HAP-1 (cell line): ENCODE measurements around the gene TVP23C.

Source experiments
- DNase-seq, 2 experiments: peaks; one replicate each; pipeline ENCODE4 v3.0.0-alpha.2; 2016 to 2020; ENCODE audit warnings: low spot score in 2 of 2
- H3K27me3 ChIP-seq: fragments of 250-450 bp; sonication (Bioruptor Pico); 2 replicates; pipeline ENCODE4 v1.5.1; 2020; ENCODE audit warnings: low read depth, mild to moderate bottlenecking, moderate library complexity
- H3K36me3 ChIP-seq: fragments of 250-450 bp; sonication (Bioruptor Pico); replicated peaks from 2 replicates; pipeline ENCODE4 v1.5.1; 2020; ENCODE audit warnings: mild to moderate bottlenecking
- H3K4me1 ChIP-seq: fragments of 250-450 bp; sonication (Bioruptor Pico); 2 replicates; pipeline ENCODE4 v1.5.1; 2020; ENCODE audit warnings: mild to moderate bottlenecking
- H3K4me3 ChIP-seq: fragments of 250-450 bp; sonication (Bioruptor Pico); 2 replicates; pipeline ENCODE4 v1.5.1; 2020; ENCODE audit warnings: mild to moderate bottlenecking, moderate library complexity
- H3K9me3 ChIP-seq: fragments of 250-450 bp; sonication (Bioruptor Pico); 2 replicates; pipeline ENCODE4 v1.5.1; 2020; ENCODE audit warnings: mild to moderate bottlenecking, moderate library complexity
- in situ Hi-C: fragments of 300-500 bp; cut with MboI; formaldehyde crosslinking; loops from 3 replicates; pipeline ENCODE4 v1.14.3; 2020; ENCODE audit warnings: low sequenced_read_pairs, inconsistent platforms, mixed read lengths

Gene TVP23C

DNA sequence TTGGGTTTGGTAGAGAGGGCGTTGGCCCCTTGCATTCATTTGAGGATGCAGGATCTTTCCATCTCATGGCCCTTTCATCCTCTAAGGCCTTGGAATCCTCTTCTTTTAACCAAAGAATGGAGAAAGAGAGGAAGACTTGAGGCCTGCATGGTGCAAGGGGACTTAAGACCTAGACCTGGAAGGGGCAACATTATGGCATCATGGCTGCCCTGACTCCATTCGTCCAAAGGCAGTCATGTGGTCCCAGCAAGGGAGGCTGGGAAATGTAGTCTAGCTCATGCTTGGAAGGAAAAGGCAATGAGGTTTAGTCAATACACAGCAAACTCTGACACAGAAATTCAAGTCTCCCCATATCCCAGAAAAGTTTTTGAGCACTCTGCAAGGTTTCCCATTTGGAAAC, 65.2 kb downstream of the TVP23C start:
- peak in 1 of 2 experiments; percentile 27 for DNase-seq
- Histone ChIP-seq H3K4me3 (no peak overlapping the region), H3K9me3 (no peaks in the 10 kb centered on the region), H3K27me3 (no peaks in the 10 kb centered on the region), H3K36me3 (0 out of 2 replicates have a peak, but pooled peaks cover 4% of the 10 kb centered on the region), H3K4me1 (peaks cover 3% of the 10 kb centered on the region)
- in situ Hi-C loops, result no loop called here

DNA sequence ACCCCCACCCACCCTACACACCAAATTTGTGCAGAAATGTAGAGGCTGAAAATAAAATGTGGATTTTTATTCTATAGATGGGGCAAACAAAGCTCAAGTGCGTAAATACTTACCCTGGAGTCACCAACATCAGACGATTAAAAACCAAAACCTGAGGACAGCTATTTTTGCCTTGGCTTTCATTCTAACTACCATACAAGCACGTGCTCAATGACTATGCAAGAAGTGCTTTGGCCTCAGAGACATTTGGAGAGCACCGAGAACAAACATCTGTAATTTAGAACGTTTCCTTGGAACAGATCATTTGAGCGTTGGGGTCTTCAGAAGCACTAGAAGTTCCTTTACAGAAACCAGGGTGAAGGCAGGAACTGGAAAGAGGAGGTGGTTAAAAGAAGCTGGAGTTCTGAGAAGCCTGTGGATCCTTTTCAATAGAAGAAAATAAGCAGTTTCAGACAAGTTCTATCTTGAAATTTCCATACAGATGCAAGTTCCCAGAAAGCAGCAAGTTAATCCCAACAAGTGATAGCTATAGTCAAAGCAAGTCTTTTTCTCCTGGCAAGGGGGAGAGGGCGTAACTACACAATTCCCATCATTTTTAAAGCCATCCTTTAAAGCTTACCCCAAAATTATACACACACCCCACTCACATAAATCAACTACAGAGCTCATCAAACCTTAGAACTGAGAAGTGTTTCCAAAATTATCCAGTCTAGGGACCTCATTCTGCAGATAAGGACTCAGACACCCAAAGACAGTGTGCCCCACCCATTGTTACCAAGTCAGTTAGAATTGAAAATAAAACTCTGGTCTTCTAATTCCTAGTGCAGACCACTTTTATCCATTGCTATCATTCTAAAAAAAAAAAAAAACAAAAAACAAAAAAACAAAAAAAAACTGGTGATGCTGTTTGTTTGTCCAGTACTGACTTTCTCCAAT, 66.3 kb downstream of the TVP23C start:
- in situ Hi-C loops, result no loop called here
- no peak for DNase-seq
- Histone ChIP-seq H3K36me3 (0 out of 2 replicates have a peak, but pooled peaks cover 4% of the 10 kb centered on the region), H3K4me1 (no peaks in the 10 kb centered on the region), H3K27me3 (no peaks in the 10 kb centered on the region), H3K4me3 (no peak overlapping the region), H3K9me3 (no peaks in the 10 kb centered on the region)

DNA sequence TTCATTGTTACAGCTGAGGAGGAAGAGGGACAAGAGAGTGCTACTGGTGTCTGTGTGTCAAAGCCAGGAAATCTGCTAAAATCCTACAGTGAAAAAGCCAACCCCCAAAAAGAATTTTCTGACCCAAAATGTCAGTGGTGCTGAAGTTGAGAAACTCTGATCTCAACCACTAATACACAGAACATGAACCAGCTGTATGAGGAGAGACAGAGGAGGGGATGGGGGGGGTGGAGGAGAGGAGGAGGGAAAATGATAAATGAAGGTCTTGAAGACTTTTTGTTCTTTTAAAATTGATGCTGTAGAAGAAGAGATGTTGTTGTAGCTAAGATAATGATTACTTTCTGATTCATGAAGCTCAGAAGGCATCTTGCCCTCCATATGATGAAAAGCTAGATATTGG, 68.5 kb downstream of the TVP23C start:
- Histone ChIP-seq H3K36me3 (no peaks in the 10 kb centered on the region), H3K27me3 (no peaks in the 10 kb centered on the region), H3K4me3 (no peak overlapping the region), H3K4me1 (no peaks in the 10 kb centered on the region), H3K9me3 (no peaks in the 10 kb centered on the region)
- no peak for DNase-seq
- in situ Hi-C loops, result no loop called here

DNA sequence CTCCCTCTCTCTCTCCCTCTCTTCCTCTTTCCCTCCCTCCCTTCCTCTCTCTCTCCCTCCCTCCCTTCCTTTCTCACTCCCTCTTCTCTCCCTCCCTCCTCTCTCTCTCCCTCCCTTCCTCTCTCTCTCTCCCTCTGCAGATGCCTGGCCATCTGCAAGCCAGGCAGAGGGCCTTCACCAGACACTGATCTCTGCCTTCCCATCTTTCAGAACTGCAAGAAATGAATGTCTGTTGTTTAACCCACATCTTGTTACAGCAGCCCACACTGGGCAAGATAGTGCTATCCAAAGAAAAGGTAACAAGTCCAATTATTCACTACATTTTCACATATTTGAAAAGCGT, 69.6 kb downstream of the TVP23C start:
- no peaks in the 10 kb centered on the region for H3K36me3 ChIP-seq
- no peak for DNase-seq
- H3K27me3 ChIP-seq, result no peaks in the 10 kb centered on the region
- no peak overlapping the region for H3K4me3 ChIP-seq
- in situ Hi-C loops, result no loop called here
- H3K4me1 ChIP-seq, result no peaks in the 10 kb centered on the region
- no peaks in the 10 kb centered on the region for H3K9me3 ChIP-seq

DNA sequence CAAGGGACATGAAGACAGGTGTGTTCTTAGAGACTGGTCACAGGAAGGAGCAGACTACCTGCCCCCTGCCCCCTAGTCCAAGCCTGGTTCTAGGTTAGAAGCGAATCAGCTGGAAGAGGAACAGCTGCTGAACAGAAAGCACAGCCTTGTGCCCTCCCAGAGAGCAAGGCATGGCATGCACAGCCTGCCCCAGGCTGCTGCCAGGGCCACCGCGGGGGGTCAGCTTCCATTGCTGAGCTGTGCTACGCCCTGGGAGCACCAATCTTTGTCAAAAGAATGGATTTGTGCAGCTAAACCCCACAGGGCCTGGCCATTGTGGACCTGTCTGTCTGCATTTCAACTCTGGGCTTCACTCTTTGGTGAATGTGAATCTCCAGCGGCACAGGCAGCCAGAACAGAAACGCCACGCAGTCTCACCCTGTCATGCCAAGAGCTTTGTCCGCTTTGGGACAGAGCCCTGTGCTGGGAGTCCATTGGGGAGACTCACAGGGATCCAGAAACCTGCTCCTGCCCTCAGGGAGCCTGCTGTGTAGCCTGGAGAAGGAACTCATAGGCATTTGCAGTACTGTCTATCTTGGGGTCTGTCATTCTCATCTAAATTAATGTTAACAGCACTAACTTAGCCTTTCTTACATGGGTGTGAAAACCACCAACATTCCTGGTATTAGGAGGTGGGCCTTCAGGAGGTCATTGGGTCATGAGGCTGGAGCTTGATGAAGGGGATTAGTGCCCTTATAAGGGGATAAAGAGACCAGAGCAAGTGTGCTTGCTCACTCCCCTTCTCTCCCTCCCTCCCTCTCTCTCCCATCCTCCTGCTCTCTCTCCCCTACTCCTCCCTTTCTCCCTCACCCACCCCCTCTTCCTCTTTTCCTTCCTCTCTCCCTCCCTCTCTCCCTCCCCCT, 70.2 kb downstream of the TVP23C start:
- Histone ChIP-seq H3K4me3 (no peak overlapping the region), H3K36me3 (no peaks in the 10 kb centered on the region), H3K27me3 (no peaks in the 10 kb centered on the region), H3K4me1 (no peaks in the 10 kb centered on the region), H3K9me3 (no peaks in the 10 kb centered on the region)
- DNase-seq, result no peak
- in situ Hi-C loops, result no loop called here

DNA sequence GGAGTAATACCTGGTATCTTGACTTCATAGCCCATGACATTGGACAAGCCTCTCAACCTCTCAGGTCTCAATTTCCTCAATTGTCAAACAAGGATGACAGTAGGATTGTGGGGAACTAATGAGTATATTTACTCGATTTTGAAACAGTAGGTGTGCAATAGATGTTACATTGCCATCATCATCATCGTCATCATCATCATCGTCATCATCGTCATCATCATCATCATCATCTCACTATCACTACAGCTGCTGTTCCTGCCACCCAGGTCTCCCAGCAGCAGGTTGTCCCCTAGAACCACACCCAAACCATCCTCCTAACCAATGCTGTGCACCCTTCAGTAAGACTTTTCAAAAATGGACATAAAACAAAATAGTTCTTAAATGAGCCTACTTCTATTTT, 71.1 kb downstream of the TVP23C start:
- no peak overlapping the region for H3K4me3 ChIP-seq
- in situ Hi-C loops, result no loop called here
- H3K4me1 ChIP-seq, result no peaks in the 10 kb centered on the region
- H3K27me3 ChIP-seq, result no peaks in the 10 kb centered on the region
- H3K9me3 ChIP-seq, result no peaks in the 10 kb centered on the region
- no peak for DNase-seq
- H3K36me3 ChIP-seq, result 0 out of 2 replicates have a peak, but pooled peaks cover 3% of the 10 kb centered on the region

DNA sequence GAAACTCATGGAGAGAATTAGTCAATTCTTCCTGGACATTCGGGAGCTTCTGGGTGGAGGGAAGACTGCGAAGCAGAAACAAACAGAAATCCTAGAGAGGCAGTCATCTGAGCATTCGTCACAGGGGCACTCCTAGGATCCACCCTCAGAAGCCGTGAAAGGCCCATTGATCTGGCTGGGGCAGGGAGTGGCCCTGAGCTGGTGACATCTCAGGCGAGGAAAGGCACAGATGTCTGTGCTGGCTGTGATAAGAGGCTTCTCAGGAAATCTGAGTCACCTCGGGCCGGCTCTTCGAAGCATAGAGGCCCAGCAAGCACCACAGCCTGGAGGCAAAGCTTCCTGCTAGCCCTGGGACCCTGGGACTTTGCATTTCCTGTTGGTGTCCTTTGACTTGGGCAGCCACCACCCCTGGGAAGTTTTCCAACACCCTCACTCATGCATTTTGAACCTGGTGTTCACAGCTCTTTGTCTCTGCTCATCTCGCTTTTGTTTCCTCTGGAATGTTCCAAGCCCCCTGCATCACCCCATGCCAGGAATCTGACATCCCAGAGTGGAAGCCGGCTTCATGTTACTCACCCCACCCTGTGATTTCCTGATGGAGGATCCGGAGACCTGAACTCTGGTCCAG, 72.5 kb downstream of the TVP23C start:
- H3K9me3 ChIP-seq, result no peaks in the 10 kb centered on the region
- no peaks in the 10 kb centered on the region for H3K4me1 ChIP-seq
- no peaks in the 10 kb centered on the region for H3K27me3 ChIP-seq
- H3K36me3 ChIP-seq, result 0 out of 2 replicates have a peak, but pooled peaks cover 3% of the 10 kb centered on the region
- DNase-seq, result no peak
- H3K4me3 ChIP-seq, result no peak overlapping the region
- in situ Hi-C loops, result no loop called here

DNA sequence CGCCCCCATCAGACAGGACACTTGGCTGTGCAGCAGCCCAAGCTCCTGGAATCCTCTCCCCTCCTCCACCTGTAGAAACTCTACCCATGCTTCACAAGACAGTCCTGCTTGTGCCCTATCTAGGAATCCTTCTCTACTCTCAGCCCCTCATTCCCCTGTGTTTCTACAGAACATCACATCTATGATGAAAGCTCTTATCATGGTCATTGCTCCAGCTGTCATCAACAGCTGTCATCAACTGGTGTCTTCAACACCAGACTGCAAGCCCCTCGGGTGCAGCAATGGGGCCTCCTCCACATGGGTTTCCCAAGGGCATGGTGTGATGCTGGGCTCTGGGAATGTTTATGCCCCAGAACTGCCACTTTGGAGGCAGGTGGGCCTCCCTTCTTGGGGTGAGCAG, 74.7 kb downstream of the TVP23C start:
- H3K9me3 ChIP-seq, result no peaks in the 10 kb centered on the region
- in situ Hi-C loops, result no loop called here
- H3K4me3 ChIP-seq, result no peak overlapping the region
- no peaks in the 10 kb centered on the region for H3K4me1 ChIP-seq
- no peaks in the 10 kb centered on the region for H3K27me3 ChIP-seq
- DNase-seq, result no peak
- H3K36me3 ChIP-seq, result 0 out of 2 replicates have a peak, but pooled peaks cover 3% of the 10 kb centered on the region

DNA sequence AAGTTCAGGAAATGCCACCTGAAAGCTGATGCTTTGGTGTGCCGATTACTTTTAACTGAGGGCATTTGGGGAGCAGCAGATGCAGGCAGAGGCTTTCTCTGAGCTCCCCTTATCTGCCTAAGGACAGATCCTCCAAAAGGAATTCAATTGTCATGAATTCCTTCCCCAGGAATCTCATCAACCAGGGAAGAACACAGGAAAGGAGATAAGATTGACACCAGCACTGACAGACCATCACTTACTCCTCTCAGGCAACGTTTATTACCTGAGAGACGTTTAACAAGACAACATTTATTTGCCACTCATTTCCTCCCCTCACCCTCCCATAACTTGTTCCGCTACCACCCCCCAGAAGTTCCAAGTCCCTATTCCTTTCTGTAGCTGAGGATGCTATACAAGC, 78.2 kb downstream of the TVP23C start:
- no peaks in the 10 kb centered on the region for H3K4me1 ChIP-seq
- no peaks in the 10 kb centered on the region for H3K27me3 ChIP-seq
- H3K9me3 ChIP-seq, result no peaks in the 10 kb centered on the region
- H3K36me3 ChIP-seq, result 0 out of 2 replicates have a peak, but pooled peaks cover 3% of the 10 kb centered on the region
- H3K4me3 ChIP-seq, result no peak overlapping the region
- in situ Hi-C loops, result no loop called here
- no peak for DNase-seq

DNA sequence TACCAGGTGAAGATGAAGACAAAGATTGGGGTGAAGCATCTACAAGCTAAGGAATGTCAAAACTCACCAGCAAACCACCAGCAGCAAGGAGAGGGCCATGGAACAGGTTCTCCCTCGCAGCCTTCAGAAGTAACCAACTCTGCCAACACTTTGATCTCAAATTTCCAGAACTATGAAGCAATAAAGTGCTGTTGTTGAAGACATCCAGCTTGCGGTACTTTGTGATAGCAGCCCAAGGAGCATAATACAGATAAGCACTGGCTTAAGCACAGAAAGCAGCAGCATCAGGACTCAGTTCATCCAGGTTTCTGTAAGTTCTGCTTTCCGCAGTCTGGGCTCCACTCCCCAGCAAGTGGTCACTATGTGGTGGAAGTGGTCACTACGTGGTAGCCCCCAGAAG, 79.9 kb downstream of the TVP23C start:
- H3K36me3 ChIP-seq, result 0 out of 2 replicates have a peak, but pooled peaks cover 3% of the 10 kb centered on the region
- no peak overlapping the region for H3K4me3 ChIP-seq
- no peaks in the 10 kb centered on the region for H3K27me3 ChIP-seq
- H3K9me3 ChIP-seq, result no peaks in the 10 kb centered on the region
- in situ Hi-C loops, result no loop called here
- no peak for DNase-seq
- no peaks in the 10 kb centered on the region for H3K4me1 ChIP-seq

DNA sequence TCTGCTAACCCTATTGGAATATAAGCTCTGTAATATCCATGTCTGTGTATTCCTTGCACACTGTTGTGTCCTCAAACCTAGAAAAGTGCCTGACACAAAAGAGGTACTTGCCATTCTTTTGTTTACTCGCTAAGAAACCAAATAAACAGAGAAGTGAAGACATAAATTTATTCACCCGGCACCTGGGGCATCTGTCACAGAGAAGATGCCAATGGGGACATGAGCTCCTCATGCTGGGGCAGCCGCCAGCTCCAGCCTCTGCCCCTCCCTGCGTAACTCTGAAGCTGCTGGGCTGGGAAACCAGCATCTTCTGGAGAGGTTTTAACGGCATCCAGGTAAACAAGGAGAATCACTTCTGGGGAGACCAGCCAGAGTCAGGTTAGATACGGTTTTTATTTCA, 80.8 kb downstream of the TVP23C start:
- no peaks in the 10 kb centered on the region for H3K36me3 ChIP-seq
- no peak overlapping the region for H3K4me3 ChIP-seq
- no peaks in the 10 kb centered on the region for H3K27me3 ChIP-seq
- no peaks in the 10 kb centered on the region for H3K4me1 ChIP-seq
- H3K9me3 ChIP-seq, result no peaks in the 10 kb centered on the region
- in situ Hi-C loops, result no loop called here
- DNase-seq, result no peak

DNA sequence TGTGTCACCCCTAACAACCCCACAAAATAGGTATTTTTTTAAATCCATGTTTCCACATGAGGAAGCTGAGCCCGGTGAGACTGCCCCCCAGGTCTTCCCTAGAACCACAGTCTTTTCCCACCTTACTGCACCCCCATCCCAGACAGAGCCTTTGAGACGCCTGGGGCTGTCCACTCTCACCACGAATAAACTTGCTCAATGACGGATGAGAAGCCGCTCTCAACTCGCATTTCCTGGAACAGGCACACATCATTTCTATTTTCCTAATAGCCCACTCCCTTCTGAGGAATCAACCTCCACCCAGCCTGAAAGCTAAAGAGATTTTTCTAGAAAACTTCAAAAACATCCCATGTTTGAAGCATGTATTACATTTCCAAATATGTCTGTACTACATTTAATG, 81.8 kb downstream of the TVP23C start:
- H3K9me3 ChIP-seq, result no peaks in the 10 kb centered on the region
- no peaks in the 10 kb centered on the region for H3K36me3 ChIP-seq
- no peaks in the 10 kb centered on the region for H3K27me3 ChIP-seq
- no peaks in the 10 kb centered on the region for H3K4me1 ChIP-seq
- in situ Hi-C loops, result no loop called here
- H3K4me3 ChIP-seq, result no peak overlapping the region
- no peak for DNase-seq

DNA sequence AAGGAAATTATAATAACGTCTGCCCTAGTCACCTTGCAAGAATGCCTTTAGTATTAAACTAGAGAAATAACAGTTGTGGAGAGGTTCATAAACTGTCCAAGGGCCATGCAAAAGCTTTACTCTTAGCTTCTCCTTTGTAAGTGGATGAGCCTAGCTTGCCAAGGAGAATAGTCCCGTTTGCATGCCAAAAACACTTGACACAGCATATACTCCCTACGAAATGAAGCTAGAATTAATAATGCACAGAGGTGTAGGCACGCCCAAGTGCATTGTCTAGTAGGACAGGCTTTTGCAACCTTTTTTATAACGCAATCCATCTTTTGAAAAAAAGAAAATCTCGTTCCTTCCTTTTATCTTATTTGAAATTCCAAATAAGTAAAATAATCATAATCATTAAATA, 83.1 kb downstream of the TVP23C start:
- H3K9me3 ChIP-seq, result no peaks in the 10 kb centered on the region
- DNase-seq, result no peak
- no peaks in the 10 kb centered on the region for H3K27me3 ChIP-seq
- in situ Hi-C loops, result no loop called here
- no peaks in the 10 kb centered on the region for H3K36me3 ChIP-seq
- no peaks in the 10 kb centered on the region for H3K4me1 ChIP-seq
- H3K4me3 ChIP-seq, result no peak overlapping the region
